ENCODE measurements around the gene DENND11.

DENND11 gene

GRCh38 chr7:141676618-141677017 is 25.3 kb downstream of the DENND11 start:
- DNase-seq, result no peak

- DNase-seq, result no peak
Observed at GRCh38 chr7:141675436-141676215, 26.3 kb downstream of the DENND11 start.

GRCh38 chr7:141674702-141675101 is 27.3 kb downstream of the DENND11 start:
- no peak for DNase-seq

GRCh38 chr7:141674171-141674671 is 27.7 kb downstream of the DENND11 start:
- no peak for DNase-seq

- DNase-seq, result no peak
Observed at GRCh38 chr7:141673346-141673745, 28.6 kb downstream of the DENND11 start.

GRCh38 chr7:141671705-141672496 is 30.1 kb downstream of the DENND11 start:
- DNase-seq, result no peak

GRCh38 chr7:141668853-141669252 is 33.1 kb downstream of the DENND11 start:
- no peak for DNase-seq

GRCh38 chr7:141666071-141666470 is 35.9 kb downstream of the DENND11 start:
- DNase-seq, result no peak

- DNase-seq, result no peak
Observed at GRCh38 chr7:141665208-141666035, 36.5 kb downstream of the DENND11 start.

GRCh38 chr7:141664450-141664849 is 37.5 kb downstream of the DENND11 start:
- no peak for DNase-seq

- no peak for DNase-seq
Observed at GRCh38 chr7:141663081-141663849, 38.7 kb downstream of the DENND11 start.

- DNase-seq, result no peak
Observed at GRCh38 chr7:141660259-141660658, 41.7 kb downstream of the DENND11 start.

- DNase-seq, result no peak
Observed at GRCh38 chr7:141659501-141659900, 42.5 kb downstream of the DENND11 start.

- peak; percentile 21 for DNase-seq
Observed at GRCh38 chr7:141654551-141654950, 47.4 kb downstream of the DENND11 start.

GRCh38 chr7:141652691-141653090 is 49.3 kb downstream of the DENND11 start:
- no peak for DNase-seq
